Measurements from ENCODE around the gene TBCEL.

TBCEL gene

DNA sequence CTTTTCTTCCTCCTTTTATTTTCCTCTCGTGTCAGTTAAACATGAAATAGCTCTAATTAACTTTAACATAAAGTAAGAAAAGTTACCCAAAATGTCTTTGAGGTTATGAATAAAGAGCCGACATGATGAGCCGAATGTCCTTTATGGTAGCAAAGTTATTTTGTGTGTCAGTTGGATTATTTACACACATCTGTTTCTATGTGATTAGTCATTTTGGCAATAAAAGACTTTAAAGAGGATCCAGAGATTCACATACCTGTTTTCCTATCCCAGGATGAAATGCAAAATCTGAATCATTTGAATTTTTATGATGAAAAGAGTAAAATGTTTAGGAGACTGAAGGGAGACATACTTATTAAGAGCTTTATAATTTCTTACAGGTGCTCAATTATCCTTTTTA is 43.1 kb downstream of the TBCEL start:
- no peak for DNase-seq

DNA sequence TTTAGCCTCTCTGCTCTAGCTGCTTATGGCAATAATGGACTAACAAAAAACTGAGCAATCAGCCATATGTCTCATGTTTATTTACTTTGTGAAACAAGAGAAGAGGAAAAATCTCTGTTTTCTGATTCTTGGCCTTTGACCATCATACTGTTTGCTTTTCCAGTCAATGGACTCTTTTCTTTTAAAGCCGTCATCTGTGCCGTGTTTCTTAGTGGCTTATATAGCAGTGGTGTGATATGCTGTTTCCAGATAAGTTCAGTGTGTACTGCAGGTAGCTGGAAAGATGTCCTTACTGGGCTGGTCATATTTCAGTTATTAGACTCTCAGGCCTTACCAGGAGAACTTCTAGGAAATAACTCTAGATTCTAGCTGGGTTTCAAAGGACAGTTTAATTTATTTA is 43.6 kb downstream of the TBCEL start:
- DNase-seq, result no peak

DNA sequence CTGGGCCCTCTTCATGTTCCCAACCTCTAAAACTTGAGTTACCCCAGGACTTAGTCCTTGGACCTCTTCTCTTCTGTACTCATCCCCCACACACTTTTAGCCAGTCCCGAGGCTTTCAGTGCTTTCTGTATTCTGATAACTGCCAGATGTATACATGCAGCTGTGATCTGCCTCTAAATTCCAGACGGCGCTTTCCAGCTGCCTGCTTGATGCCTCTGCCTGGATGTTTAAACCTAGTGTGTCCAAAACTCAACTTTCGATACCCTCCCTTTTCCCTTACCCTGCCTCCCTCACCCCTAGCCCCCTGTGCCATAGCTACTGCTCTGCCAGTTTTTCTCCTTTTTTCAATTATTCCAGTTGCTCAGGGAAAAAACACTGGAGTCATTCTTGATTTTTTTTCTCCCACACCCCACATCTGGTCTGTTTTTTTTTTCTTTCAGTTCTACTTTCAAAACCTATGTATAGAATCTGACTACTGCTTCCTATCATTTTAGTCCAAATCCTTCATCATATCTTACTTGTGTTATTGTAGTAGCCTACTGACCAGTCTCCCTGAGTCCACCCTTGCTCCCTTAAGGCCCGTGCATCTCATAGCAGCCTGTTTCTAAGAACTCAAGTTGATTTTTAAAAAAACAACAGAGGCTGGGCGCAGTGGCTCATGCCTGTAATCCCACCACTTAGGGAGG is 44.2 kb downstream of the TBCEL start:
- no peak for DNase-seq

DNA sequence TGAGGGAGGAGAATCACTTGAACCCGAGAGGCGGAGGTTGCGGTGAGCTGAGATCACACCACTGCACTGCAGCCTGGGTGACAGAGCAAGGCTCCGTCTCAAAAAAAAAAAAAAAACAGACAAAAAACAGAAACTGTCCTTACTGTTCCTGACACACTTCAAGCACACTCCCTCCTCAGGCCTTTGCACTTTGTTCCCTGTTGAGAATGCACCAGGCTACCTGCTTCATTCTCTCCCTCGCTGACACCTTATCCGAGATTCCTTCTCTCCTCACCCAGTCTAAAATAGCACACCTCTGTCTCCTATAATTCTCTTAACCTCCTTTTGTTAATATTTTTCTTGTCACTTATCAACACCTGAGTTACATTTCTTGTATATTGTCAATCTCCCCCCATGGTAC is 44.9 kb downstream of the TBCEL start:
- no peak for DNase-seq

DNA sequence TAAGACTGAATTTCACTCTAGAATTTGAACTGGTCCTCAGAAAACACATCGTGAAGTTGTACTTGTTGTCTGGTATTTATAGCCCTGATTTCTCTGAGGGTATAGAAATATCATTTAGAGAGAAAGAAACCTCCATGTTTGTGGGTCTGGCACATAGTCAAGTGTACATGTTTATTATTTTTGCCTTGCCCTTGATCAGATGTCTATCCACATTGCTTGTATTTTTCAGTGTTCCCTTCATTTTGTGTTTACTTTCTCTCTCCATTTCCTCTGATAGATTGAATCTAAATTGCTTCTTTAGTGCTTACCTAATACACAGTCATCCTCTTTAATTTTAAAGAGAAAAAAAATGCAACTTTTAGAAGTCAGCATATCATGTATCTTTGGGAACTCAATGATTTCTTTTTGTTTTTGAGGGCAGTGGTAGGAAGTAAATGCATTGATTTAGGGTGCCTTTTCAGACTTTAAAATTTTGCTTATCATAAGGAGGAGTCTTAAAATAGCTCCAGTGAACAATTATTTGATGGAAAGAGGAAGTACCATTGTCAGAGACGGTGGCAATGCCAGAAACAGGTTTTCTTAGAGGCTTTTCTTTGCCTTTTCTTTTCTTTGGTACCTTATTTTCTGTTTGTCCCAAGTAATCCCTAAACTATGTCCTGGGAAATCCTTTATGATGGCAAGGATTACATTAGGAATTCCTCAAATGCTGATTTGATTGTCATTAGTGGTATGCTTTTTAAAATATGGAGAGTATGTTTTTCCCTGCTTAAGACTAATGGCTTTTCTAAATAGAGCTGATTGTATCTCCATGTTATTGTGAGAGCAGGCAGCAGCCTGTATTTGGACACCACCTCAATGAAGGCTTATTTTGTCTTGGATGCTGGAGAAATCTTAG is 47.3 kb downstream of the TBCEL start:
- no peak for DNase-seq

DNA sequence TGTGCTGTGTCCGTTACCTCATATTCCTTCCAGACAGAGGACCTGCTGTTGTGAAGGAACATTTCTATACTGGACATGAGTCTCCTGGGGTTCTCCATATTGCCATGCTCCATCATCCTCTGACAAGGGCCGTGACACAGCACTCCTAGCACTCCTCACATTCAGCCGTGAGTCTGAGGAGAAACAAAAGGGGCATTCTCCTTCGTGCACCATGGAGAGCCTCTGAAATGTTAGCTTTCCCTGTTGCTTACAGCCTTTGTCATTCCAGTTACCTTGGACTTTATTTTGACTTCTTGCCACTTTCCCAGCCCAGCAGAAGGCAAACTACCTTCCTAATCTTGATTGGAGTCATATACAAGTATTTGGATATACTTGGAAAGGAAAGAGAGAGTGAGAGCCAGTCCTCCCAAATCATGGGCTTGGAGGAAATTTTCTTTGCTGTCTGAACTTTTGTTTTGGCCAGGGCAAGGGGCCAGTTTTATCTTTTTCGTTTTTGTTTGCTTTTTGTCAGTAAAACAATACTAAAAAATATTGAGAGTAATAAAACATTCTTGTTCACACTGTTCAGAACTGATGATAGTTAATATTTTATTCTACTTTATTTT is 48.0 kb downstream of the TBCEL start:
- no peak for DNase-seq

DNA sequence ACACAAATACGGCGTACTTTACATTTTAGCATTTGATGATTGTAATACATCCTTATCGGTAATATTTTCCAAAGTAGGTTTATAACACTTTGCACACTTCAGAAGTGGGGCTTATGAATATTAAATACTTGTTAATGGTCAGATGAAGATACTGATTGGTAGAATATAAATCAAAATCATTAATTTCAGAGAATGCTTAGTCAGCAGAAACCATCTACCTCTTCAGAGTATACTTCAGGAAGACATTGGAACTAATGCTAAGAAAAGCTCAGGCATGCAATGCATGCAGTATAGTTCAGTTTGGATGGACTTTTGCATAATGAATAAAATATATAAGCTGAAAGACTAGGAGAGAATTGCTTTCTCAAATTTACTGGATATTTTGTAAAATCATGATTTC is 57.4 kb downstream of the TBCEL start:
- DNase-seq, result no peak

DNA sequence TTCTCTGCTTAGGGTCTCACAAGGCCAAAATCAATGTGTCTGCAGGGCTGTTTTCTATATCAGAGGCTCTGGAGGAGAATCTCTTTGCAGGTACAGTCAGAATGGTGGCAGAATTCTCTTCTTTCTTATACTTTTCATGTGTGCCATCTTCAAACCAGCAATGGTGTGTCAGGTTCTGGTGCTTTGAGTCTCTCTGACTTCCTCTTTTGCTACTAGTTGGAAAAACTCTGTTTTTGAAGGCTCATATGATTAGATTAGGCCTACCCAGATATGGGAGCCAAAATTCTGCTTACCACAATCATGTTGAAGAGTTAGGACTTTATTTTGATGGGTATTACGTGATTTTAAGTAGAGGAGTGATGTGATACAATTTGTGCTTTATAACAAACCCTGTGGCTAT is 58.3 kb downstream of the TBCEL start:
- no peak for DNase-seq

DNA sequence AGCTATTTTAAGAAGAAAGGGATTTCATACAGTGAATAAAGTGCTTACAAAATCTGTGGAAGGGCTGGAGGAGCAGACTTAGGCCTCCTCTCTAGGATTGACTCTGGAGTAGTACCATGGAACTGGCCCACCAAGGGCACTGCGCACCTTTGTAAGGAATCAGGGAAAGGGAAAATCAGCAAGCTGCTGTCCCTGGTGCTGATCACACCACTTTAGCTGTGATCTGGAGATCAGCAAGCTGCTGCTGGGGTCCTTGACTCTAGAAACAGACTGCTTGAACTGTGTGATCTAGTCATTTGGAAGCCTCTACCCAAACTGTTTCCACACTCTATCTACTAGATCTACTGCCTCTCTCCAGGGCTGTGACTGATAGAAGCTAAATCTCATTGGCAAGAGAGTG is 58.8 kb downstream of the TBCEL start:
- DNase-seq, result no peak

DNA sequence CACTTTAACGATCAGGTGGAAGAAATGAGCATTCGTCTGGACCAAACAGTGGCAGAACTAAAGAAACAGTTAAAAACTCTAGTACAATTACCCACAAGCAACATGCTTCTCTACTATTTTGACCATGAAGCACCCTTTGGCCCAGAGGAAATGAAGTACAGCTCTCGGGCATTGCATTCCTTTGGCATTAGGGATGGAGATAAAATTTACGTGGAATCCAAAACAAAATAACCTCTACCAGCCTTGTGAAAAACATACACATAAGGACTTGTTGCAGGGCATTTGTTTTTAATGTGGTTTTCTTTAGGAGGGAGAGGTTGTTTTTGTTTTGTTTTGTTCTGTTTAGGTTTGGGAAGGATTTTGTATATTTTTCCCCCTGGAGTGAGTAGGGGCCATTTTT is 63.0 kb downstream of the TBCEL start:
- no peak for DNase-seq

DNA sequence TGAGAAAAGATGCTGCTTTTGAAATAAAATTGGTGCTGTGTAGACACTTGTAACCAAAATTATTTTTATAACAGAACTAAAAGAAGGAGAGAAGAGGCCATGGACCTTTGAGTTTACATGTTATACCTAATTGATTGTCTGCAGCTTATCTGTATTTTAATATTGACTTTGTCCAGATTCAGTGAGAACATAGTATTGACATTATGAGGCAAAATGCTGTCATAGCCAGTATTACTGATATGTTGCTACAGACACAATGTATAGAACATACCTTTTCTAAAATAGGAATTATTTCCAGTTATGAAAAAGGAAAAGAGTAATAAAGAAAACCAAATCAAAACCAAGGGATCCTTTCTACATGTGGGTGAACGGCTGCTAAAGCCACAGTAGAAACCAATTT is 65.7 kb downstream of the TBCEL start:
- DNase-seq, result no peak

DNA sequence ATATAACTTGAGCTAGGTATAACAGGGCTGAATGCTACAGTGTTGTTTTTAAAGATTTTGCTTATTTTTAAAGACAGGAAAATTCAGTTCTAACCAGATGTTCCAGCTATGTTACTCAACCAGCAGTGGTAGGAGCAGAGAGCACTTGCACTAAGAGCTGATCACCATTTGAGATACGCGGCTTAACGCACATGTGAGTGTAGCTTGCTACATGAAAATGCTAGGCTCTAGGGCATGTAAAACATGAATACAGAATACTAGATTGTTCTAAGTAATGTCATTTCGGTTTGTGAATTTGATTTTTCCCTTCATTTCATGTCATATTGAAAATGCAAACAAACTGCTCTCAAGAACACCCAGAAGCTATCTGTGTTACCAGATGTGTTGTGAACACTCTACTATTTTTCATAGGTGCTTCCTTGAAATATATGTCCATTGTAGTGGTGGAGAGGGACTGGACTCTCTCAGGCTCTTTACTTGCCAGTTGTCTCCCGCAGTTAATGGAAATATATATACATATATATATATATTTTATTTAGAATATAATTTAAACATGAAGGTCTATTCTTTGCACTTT is 66.3 kb downstream of the TBCEL start:
- DNase-seq, result no peak

DNA sequence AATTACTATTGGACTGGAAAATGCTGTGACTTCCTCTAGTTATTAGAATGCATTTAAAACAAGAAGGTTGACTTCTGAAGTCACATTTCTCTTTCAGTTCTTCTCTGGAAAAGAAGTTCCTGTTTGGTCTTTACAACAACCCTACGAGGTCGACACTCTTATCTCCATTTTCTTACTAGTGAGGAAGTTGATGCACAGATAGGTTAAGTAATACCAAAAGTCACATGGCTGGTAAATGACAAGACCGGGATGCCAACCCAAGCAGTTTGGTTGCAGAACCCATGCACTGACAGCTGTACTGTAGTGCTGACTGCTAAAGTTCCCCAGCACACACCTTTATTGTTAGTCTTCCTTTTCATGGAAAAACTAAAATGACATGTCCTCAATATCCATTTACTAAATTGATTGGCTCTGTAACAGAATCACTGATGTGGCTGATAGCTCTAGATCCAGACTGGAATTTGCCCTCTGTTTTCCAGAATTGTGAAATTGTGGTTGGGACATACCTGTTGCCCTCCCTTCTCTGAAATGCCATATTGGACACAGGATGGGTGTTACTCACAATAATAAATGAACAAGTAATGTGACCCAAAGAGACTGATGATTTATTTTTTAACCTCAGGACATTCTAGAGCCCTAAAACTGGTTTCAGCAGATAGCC is 67.7 kb downstream of the TBCEL start:
- no peak for DNase-seq

DNA sequence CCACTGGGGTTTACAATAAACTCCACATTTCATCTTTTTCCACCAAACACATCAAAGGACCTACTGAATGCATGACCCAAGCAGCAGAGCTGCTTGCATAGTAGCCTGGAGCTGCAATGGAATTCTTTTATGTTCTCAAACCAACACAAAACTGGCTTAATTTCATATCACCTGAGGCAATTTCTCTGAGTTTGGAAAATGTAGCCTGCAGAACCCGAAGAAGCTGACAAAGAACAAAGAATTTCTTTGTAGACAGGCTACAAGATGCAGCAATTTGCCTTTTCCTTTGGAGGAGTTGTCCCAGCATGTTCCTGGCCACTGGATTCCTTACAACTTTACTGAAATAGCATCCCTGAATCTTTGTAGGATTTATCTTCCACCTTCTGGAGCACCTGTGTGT is 71.7 kb downstream of the TBCEL start:
- no peak for DNase-seq

DNA sequence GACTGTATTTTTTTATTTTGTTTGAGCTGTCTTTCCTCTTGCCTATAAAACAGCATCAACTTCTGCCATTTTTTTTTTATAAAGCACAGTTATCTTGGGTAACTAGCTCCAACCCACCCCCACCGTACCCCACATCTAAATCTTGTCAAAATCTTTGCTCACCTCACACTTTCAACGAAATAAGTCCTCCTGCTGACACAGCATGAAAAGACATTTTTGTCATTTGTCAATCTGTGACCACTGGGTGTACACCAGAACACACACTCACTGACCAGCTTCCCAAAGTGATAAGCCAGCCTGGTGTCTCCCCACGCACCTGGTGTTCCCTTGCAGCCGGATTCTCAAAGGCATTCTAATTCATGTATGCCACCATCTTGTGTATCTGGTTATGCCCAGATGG is 75.5 kb downstream of the TBCEL start:
- no peak for DNase-seq

DNA sequence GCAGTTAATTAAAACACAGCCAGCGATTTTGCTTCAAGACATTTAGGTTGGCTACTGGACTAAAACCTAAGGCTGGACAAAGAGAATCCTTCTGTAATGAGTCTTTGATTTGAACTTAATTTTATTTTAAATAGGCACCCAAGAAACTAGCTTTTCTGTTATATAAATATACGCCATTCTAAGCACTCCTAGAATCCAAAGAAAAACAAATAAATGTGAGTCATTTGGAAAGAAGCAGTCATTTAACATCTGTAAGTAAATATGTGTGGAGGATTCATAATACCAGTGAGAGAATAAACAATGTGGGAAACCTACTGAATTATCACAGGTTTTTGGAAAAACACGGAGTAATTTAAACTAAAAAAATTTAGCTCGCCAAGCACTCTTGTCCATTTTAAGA is 76.0 kb downstream of the TBCEL start:
- DNase-seq, result no peak

DNA sequence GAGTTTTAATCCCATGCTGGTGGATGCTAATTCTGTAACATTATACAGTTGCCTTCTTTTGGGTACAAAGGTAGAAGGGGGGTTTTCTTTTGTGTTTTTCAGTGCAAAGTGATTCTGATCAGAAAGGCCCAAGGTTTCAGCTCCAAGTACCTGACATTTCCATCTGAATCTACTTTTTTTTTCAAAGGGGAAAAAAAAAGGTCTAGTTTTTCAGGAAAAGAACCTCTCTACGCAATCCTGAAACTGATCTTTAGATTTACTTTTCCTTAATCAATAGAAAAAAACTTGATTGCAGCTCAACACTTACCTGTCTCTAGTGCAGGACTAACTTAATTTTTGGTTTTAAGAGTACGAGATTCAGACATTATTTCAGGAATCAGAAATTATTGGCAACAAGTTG is 77.0 kb downstream of the TBCEL start, which contains the start of gene TECTA:
TECTA (plus strand) TSS at position 301 of the 400 bp plus-strand sequence. CDS start 1,423 bp downstream, outside the sequence.
- no peak for DNase-seq

DNA sequence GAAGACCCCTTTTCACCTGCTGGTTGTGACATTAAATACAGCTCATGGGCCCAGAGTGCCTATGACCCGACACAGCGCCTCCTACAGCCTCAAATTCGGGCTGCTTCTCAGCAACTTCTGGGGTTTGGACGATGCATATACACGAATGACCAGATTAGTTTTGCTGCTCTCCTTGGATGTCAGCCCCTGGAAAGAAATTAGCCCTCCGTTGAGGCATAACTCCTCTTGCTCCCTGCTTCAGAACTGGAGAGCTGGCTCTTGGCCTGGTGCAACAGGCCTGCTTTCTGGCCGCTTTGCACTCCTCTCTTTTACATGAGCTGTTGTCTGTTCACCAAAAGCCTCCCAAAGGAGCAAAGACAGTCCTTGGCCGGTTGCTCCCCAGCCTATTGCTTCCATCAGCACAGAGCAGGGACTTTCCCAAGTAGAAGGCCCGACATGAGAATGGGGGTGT is 80.4 kb downstream of the TBCEL start:
- no peak for DNase-seq

DNA sequence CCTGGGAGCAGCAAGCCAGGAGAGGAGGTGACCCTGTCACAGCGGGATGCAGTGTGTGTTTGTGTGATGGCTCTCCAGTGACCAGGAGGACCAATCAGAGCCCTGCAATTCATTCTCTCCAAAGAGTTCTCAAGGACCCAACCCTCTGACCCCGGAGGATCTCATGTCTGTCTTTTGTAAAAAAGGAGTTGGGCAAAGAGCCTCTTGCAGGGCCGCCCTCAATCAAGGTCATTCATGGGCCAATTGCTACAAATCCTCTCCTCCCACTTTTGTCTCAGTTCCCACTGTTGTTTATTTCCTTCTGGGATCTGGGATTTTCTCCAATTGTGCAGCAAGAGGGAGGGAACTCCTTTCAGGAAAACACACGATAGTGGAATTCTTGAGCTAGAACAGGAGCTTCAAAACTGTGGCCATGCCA is 81.2 kb downstream of the TBCEL start:
- no peak for DNase-seq

DNA sequence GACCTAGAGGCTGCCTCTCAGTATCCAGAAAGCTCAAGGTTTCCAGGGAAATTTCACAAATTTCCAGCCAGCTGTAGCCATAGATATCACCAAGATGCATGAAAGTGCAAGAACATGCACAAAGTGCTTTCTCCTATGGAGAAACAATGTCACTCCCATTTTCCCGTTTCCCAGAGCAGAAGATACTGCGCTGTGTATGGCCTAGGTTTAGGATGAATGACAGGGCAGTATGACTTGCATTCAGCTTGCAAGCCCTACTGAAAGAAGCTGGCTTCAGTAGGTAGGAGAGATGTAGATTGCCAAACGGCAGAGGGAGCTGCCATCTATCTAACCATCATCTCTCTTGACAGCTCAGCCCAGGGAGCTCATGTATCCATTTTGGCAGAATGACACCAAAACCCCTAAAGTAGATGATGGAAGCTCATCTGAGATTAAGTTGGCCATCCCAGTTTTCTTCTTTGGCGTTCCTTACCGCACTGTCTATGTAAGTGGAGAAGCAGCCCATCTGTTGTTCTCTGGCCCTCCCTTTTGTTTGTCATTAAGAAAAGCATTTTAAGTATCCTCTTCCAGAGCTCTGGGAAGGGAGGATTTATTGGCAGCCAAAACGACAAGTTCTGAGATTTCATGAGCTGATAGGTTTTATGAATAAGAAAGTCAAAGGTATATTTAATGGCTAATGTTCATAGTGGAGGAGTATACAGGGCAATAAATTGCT is 81.7 kb downstream of the TBCEL start:
- no peak for DNase-seq

DNA sequence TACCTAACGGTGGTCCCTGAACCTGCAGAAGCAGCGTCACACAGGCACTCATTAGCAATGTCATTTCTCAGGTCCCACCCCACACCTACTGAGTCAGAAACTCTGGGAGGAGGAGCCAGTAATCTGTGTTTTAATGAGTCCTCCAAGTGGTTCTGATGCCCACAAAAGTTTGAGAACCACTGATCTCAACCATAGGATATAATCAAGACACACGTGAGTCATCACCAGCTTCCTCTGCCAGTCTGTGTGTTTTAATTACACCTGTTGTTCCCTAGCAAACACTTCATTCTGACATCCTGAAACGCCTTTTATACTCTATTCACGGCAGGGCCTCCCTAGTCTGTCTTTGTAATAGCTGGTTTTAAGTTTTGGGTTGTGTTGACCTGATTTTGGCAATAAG is 82.9 kb downstream of the TBCEL start:
- DNase-seq, result no peak

DNA sequence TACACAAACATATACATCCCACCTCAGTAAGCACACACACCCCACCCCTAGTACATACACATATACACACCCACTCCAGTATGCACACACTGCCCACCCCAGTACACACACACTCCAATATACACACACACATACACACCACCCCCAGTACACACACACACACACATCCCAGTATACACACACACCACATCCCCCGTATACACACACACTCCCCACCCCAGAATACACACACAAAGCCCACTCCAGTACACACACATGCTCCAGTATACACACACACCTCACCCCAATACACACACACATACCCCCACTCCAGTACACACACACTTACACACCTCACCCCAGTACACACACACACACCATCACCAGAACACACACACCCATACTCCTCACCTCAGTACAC is 84.5 kb downstream of the TBCEL start:
- no peak for DNase-seq
